Measurements from ENCODE around the gene TRIM16.
A peak's percentile ranks its signal among the peaks of the same experiment; 100 is the strongest.
"Not testable (repeated sequence)": the region's sequence is repeated elsewhere in the genome, so short reads cannot be mapped to it uniquely, and the experiment has no call there.

TRIM16 gene

DNA sequence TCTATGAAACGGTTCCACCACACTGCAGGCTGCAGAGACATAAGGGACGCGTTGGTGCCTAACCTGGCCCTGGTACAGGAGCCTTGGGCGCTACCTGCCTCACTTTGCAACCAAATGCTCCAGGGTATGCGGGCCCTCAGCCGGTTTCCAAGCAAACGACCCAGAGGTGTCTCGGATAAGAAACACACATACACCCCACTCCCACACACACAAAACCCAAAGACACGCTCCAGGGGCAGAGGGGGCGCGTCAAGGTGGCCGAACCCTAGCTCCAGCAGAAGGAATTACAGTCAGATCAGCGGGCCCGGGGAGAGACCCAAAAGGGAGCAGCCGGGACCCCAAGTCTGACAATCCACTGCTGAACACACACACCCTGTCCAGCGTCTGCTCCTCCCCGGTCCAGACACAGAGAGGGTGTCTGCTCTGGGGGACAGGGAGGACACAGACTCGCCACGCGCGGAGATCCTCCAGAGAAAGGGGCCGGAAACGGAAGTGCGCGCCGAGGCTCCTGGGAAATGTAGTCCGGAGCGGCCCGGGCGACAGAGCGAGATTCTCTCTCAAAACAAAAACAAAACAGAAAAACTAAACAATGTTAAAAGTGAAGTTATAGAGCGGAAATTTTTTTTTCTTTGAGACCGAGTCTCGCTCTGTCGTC lies at the start of gene TRIM16:
Gene TRIM16 (minus strand): TSS at position 488 of the 655 bp plus-strand sequence. CDS start 32,702 bp downstream, outside the sequence.
- not testable (repeated sequence) for DNase-seq

DNA sequence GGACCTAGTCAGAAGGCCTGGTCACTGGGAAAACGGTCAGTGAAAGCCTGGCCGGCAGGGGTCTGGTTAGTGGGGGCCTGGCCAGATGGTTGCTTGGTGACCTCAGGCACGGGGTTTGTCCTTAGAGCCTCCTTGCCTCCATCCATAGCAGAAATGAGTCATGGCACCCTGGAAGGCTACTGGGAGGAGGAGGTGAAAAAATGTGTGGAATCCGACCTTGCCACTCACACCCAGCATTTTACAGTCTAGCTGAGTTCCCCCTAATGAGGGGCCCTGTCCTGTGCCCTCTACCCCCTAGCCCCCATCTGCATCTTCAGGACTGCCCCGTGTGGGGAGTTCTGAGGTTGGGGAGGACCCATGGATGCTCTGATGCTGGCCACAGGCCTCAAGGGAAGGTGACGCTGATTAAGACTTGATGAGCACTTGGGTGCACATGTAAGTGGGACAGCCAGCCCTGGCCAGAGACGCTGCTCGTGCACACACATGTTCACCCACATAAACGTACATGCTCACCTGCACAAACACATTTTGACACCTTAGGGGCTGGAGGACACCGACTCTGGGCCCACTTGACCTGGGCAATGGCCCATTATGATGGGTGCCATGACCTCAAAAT lies 49.2 kb upstream of the TRIM16 start:
- not testable (repeated sequence) for DNase-seq

DNA sequence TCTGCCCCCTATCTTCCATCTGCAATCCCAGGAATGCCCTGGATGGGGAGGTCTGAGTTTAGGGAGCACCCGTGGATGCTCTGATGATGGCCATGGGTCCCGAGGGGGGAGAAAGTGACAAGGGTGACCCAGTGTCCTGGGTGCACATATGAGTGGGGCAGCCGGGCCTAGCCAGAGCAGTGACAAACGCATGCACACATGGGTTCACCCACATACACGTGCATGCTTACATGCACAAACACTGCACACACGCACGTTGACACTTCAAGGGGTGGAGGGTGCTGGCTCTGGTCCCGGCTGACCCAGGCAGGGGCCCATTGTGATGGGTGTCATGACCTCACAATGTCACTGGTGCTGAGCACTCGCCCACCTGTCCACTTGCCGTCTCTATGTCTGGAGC lies 47.8 kb upstream of the TRIM16 start, which contains the start of gene TBC1D26:
Gene TBC1D26 (plus strand): TSS at position 384 of the 400 bp plus-strand sequence. CDS start 3,066 bp downstream, outside the sequence.
- DNase-seq = not testable (repeated sequence)

DNA sequence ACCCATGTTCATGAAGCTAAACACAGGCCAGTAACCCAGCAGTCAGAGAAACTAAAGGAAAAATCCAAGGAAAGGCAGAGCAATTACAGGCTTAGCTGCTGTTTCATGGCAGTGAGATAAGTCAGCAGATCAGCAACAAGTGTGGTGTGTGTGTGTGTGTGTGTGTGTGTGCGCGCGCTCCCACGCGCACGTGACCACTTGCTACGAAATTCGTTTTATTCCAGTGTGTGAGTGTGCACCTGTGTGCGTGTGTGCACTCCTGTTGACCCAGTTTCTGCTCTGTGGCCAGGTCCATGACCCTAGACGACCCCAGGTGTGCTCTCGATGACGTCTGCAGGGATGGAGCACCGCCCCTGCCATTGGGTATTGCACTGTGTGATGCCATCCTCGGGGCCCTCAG lies 46.4 kb upstream of the TRIM16 start:
- not testable (repeated sequence) for DNase-seq

DNA sequence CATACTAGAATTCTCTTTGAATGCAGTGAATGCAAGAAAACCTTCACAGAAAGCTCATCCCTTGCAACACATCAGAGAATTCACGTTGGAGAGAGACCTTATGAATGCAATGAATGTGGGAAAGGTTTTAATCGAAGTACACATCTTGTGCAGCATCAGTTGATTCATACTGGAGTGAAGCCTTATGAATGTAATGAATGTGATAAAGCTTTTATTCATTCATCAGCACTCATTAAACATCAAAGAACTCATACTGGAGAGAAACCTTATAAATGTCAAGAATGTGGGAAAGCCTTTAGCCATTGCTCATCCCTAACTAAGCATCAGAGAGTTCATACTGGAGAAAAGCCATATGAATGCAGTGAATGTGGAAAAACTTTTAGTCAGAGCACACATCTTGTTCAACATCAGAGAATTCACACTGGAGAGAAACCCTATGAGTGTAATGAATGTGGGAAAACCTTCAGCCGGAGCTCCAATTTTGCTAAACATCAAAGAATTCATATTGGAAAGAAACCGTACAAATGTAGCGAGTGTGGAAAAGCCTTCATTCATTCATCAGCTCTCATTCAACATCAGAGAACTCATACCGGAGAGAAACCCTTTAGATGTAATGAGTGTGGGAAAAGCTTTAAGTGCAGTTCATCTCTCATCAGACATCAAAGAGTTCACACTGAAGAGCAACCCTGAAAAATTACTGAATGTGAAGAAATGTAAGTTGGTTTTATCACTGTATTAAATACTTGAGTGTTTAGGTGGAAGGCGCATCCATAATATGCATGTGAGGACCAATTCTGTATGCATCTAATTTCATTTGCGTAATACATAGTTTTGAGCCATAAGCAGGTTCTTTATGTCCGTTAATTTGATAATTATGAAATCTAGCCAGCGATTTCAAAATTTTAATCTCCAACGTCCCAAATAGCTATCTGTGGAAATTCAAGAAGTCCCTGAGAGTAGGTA lies 32.8 kb upstream of the TRIM16 start:
- DNase-seq = not testable (repeated sequence)

DNA sequence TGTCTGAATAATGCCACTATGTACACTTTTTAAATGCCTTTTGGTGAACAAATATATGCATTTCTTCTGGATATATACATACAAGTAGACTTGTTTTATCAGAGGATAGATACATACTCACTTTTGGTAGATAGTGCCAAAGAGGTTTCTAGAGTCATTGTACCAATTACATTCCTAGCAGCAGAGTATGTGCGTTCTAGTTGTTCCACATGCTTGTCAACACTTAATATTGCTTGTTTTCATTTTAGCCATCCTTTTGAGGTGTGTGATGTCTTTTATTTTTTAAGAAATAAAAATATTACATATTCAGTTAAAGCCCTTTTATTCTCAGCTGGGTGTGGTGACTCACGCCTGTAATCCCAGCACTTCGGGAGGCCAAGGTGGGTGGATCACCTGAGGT lies 24.8 kb upstream of the TRIM16 start:
- not testable (repeated sequence) for DNase-seq

DNA sequence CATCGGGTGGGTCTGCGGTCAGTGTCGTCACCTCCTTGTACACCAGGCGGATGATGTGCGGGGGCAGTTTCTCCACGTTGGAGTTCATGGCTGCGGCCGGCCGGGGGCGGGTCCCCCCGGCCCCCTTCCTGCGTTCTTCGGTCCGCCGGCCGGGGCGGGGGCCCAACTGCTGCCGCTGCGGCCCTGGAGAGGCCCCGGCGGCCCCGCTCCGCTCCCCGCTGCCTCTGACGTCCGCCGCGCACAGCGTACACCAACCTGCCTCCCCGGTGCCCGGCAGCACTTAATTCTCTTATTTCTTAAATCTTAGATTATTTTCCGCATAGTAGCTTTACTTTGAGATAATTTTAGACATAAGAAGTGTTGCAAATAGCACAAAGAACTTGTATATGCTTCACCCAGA lies 20.7 kb upstream of the TRIM16 start:
- not testable (repeated sequence) for DNase-seq

DNA sequence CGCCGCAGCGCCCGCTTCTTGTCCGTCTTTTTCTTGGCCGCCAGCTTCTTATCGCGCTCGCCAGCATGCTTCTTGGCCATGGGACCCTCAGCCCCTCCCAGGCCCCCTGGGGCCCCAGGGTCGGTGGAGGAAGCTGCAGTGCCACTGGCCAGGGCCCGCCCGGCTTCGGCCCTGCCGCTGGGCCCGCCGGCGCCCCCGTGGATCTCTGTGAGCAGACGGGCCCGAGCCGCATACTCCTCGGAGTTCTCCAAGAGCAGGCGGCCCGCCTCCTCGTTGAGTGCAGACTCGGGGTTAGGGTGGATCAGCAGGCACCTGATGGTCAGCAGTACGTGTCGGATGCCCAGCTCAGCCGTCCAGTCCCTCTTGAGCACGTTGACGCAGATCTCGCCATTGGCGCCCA lies 20.1 kb upstream of the TRIM16 start:
- DNase-seq = not testable (repeated sequence)

DNA sequence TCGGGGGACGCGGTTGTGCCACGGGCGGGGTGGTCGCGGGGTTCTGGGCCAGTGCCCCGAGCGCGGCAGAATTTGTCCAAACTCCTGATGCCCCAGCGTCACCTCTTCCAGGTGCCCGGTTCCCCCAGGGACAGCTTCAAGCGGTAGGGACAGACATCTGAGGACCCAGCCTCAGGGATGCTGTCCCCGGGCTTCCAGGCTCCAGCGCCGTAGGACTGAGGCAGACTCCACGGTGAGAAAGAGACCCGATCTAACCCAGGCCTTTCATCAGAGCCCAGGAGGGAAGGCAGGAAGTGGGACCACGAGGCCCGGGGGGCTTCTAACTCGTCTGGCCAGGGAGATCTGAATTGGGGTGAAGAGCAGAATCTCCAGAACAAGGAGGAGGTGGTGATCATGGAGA lies 15.8 kb upstream of the TRIM16 start:
- not testable (repeated sequence) for DNase-seq

DNA sequence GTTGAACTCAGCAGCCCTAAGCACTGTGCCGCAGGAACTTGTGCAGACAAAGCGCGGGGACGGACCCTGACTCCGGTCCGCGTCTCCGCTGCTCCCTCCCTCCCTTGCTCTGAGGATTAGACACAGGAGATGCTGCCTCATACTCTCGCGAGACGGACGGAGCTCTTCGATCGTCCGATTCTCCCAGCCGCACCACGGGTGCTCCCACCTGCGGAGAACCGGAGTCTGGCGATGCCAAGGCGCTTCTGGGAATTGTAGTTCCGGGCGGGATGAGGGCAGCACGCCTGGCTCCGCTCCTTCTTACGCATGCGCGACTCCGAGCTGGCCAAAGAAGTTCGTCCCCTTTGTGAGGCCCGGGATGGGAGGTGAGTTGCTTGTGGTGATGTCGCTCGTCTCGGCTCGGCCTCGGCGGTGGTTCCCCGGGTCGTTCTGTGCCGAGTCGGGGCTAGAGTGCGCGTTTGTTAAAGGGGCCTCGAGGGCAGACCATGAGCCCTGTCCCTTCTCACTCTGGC lies 15.4 kb upstream of the TRIM16 start, which contains the start of gene ZNF286A:
Gene ZNF286A (plus strand): TSS at position 340 of the 512 bp plus-strand sequence. CDS start 578 bp downstream, outside the sequence.
- peak; percentile 92 for DNase-seq

DNA sequence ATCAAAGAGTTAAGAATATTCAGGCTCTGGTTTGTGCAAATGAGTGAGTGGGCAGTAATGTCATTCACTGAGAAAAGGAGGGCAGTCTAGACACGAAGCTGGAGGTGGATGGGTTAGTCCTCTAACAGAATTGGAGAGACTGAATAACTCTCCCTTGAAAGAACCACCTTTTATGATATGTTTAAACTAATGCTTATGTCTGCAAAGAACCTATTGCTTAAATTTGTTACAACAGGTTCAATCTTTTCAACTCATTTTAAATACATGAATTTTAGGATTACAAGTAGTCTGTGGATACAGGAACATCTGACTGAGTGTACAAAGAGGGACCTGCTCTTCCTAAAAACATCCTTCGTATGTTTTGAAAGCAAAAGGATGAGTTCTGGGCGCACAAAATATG lies 14.9 kb upstream of the TRIM16 start:
- not testable (repeated sequence) for DNase-seq

DNA sequence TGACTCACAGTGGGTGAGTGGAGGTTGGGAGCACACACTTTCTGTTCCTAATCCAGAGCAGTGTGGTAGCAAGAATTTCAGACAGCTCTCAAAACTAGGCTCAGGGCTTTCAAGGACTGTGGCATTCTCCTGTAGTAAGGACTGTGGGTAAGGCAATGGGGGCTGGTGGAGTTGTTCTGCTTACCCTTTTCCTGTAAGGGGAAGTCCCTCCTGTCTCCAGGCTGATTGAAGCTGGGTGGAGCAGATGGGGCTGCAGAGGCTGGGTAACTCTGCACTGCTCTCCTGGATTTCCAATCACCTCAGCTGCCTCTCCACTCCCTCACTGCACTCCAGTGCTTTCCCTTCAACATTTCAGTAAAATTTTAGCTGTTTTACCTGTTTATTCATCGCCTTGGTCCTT lies 3.4 kb upstream of the TRIM16 start:
- DNase-seq = not testable (repeated sequence)

DNA sequence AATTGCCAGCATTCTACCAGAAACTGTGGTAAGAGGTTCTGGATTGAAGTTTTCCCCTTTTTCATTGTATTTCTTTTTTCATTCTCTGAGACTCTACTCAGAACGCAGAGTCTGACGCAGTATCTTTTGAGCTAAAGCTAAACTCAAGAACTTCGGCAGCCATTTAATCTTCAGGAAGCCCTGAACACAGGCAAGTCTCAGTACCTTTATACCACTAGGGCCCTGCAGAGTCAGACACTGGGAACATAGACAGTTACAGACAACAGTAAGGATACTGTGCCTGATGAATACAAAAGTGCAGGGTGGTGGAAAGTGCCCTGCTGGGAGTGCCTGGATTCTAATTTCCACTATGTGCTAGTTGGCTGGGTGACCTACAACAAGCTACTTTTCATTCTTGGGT lies 976 bp downstream of the TRIM16 start:
- not testable (repeated sequence) for DNase-seq

DNA sequence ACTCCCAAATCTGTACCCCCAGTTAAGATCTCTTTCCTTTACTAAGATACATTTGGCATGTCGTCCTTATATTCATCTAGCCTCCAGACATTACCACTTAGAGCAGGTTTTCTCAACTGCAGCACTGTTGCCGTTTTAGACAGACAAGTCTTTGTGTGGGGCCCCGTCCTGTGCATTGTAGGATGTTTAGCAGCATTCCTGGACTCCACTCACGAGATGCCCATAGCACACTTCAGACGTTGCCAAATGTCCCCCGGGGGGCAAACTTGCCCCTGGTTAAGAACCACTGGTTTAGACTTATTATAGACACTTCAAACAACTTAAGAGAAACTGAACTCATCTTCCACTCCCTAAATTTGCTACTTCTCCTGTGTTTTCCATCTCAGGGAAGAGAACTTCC lies 8.1 kb downstream of the TRIM16 start:
- not testable (repeated sequence) for DNase-seq

DNA sequence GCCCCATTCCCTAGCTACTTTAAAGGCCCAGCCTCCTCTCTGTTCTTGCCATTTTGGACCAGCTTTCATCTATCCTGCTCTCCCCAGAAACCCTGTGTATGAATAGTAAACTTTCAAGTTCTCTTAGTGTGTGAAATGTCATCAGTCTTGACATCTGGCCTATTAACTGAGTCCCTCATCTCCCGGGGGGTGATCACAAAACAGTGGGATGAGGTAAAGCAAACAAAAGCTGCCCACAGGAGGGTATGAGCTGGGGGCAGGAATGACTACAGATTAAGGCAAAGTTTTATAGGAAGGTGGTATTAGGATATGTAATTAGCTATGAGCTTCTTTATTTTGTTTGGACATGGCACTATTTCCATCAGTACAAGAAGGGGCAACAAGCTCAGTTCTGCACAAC lies 9.5 kb downstream of the TRIM16 start:
- not testable (repeated sequence) for DNase-seq

DNA sequence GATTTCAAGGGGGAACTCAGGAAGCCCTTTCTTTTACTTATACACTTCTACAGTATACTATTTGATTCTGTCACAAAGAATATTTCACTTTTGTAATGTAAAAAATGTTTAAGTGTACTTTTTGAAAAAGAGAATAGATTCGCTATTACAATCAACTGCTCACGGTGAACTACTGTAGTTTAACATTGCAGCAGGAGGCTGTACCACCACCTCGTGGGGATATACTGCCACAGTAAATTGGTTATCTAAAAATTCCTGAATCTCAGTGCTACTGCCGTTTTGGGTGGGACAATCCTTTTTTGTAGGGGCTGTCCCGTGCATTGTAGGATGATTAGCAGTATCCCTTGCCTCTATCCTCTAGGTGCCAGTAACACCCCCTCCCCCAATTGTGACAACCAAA lies 14.6 kb downstream of the TRIM16 start:
- DNase-seq = not testable (repeated sequence)

DNA sequence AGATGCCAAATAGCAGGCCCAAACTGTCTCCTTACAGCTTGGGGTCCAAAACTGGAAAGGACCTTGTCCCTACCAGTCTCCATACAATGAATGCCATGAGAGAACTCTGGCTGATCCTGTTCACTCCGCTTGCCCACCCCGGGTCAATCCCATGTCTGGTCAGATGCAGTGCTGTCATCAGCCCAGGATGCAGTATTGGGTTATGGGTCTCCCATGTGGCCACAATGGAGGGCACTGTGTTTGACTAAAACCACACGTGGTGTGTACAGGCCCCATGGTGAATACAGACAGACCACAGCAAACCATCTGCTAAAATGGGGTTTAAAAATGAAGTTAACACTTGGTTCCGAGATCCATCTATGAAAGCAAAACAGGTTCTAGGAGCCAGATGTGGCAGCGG lies 20.4 kb downstream of the TRIM16 start:
- no peak for DNase-seq

DNA sequence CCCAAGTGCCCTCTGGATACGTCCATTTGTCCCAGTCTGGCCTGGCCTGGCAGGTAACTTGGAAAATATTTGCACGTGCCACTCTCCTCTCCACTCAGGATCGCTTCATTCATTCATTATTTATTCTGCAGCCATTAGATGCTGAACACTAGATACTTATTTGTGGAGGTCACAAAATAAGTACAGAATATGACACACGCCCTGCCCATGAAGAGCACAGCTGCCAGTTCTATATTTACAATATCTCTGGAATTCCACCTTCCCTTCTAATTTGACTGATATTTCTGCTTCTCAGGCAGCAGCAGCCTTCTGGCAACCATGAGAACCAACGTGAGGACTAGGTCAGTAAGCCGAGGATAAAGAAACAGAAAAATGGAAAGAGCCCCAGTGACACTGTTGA lies 20.9 kb downstream of the TRIM16 start:
- DNase-seq = no peak

DNA sequence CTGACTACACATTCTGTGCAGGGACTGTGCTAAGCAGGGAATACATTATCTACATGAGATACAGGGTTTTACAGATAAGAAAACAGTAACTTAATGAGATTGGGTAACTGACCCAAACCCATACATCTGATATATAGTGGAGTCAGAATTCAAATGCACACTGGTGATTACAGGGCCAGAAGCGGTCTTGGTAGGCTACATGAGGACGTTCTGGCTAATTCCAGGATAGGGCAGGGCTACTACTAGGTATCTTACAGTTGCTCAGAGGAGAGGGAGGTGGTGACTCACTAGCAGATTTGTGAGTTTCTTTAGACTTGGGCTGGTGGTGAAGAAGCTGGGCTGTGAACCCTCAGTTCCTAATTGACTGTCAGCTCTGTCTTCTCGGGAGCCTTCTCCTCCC lies 21.4 kb downstream of the TRIM16 start:
- no peak for DNase-seq

DNA sequence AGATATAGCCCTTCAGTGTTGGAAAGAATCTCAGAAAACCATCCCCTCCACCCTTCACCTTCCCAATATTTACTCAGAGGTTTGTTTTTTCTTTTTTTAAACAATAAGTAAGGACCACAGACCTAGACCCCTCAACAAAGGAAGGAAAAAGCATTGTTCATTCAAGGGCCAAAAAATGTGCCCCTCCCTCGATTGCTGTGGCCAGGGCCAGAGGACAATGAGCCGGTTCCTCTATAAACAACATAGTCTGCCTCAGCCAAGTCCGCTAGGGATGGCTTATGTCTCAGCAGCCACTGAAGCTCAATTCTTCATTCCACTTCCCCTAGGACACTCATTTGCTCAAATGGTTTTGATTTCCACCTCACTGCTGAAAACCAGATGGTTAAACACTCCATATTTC lies 24.0 kb downstream of the TRIM16 start:
- DNase-seq = no peak

DNA sequence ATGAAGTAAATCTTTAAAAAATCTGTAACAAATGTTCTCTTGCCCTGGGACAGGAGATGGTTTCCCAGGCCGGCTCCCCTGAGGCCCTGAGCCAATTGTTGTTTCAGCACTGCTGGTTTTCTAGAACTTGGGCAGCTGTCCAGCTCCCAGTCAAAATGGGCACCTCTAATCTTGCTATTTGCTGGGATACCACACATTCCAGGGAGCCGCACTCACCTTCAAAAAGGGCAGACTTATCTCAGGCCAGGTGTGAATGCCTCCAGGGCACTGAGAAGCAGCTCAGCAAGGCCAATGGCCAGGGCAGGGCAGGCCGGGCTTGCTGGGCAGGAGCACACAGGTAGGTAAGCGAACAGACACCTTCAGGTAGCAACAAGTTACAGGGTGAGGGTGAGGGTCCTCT lies 24.4 kb downstream of the TRIM16 start:
- DNase-seq = no peak

DNA sequence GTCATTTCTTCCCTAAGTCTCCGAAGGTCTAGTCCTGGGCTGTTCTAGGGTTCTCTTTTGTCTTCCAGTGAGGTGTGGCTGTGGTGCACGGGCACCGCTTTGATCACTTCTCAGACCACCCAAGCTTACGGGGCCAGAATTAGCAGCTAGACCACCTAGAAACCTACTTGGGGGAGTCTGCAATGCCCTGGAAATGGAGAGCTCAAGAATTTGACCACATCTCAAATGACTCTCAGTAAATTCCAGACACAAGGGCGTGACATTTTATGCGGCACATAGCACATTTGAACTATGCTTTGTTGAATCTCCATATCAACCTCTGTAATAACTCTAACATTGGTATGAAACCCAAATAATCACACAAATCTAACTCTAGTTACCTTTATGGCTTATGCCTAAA lies 24.9 kb downstream of the TRIM16 start:
- no peak for DNase-seq

DNA sequence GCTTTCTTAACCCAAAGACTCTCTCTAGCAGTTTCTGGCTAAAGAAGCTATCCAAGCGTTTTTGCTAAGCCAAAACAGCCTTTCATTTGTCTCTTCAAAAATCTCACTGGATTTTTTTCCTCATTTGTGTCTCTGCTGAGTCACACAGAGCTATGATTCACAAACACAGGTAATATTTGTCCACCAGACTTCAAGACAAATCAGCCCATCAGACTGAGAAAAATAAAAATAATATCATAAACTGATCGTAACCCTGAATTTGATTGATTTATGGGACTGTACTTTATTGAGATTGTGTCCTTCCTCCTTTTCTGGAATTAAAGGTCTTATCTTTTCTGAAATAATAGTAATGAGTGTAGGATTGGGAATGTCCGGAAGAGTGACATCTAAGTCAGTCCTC lies 25.8 kb downstream of the TRIM16 start:
- DNase-seq = no peak
